HepG2 (cell line): ENCODE results near the gene DST. TPM values are rescaled to one million over a fixed set of nuclear protein-coding genes. Genes with fewer than 3 reads are reported as not detected.

Experiments
- CC2D1A ChIP-seq: sonication (generic); formaldehyde crosslinking; IDR thresholded peaks from 2 replicates; pipeline ENCODE4 v1.8.1; 2023; ENCODE audit warnings: mild to moderate bottlenecking, missing genetic modification reagents
- CCAR2 ChIP-seq: fragments of 200-400 bp; formaldehyde crosslinking; optimal IDR thresholded peaks from 2 replicates; pipeline ENCODE3; 2018; ENCODE audit warnings: low read depth, mild to moderate bottlenecking, low read length, moderate library complexity
- CHCHD3 ChIP-seq: sonication (generic); formaldehyde crosslinking; IDR thresholded peaks from 2 replicates; pipeline ENCODE4 v1.8.0; 2022; ENCODE audit warnings: mild to moderate bottlenecking, missing genetic modification reagents, moderate library complexity
- GABPA ChIP-seq, 2 experiments: IDR thresholded peaks; 2 replicates each; pipeline ENCODE4 v1.6.1; 2011 to 2016; ENCODE audit warnings: low read depth in 2 of 2, low read length in 1 of 2, missing biosample characterization in 1 of 2, missing genetic modification characterization in 1 of 2
- KLF12 ChIP-seq: sonication (generic); formaldehyde crosslinking; IDR thresholded peaks from 2 replicates; pipeline ENCODE4 v1.4.0; 2020; ENCODE audit warnings: missing genetic modification reagents, borderline replicate concordance
- MED13 ChIP-seq: sonication (generic); formaldehyde crosslinking; IDR thresholded peaks from 2 replicates; pipeline ENCODE4 v1.5.0; 2020; ENCODE audit warnings: missing genetic modification reagents
- NFIB ChIP-seq: sonication (generic); formaldehyde crosslinking; IDR thresholded peaks from 2 replicates; pipeline ENCODE4 v1.9.0; 2021; ENCODE audit warnings: missing genetic modification reagents, mild to moderate bottlenecking, borderline replicate concordance
- NR2F2 ChIP-seq: IDR thresholded peaks from 2 replicates; pipeline ENCODE4 v1.6.1; 2012; ENCODE audit warnings: low read depth, inconsistent platforms, borderline replicate concordance
- ZBTB8A ChIP-seq: sonication (generic); formaldehyde crosslinking; IDR thresholded peaks from 2 replicates; pipeline ENCODE4 v1.4.0; 2020; ENCODE audit warnings: mild to moderate bottlenecking, low read depth, missing genetic modification reagents, borderline replicate concordance
- ZFP1 ChIP-seq: IDR thresholded peaks from 2 replicates; pipeline ENCODE4 v1.6.1; 2016
- ZFYVE20 ChIP-seq: sonication (generic); formaldehyde crosslinking; IDR thresholded peaks from 2 replicates; pipeline ENCODE4 v1.8.0; 2023; ENCODE audit warnings: low read depth, mild to moderate bottlenecking, moderate library complexity, missing genetic modification reagents, borderline replicate concordance
- ZNF296 ChIP-seq: sonication (generic); formaldehyde crosslinking; conservative IDR thresholded peaks from 2 replicates; pipeline ENCODE4 v1.5.0; 2020; ENCODE audit warnings: mild to moderate bottlenecking, missing genetic modification reagents
- ZNF550 ChIP-seq: sonication (generic); formaldehyde crosslinking; IDR thresholded peaks from 2 replicates; pipeline ENCODE4 v1.4.0; 2020; ENCODE audit warnings: mild to moderate bottlenecking, missing genetic modification reagents, borderline replicate concordance
- ZNF850 ChIP-seq: sonication (generic); formaldehyde crosslinking; conservative IDR thresholded peaks from 2 replicates; pipeline ENCODE4 v1.9.0; 2021; ENCODE audit warnings: mild to moderate bottlenecking, missing genetic modification reagents
- ZSCAN21 ChIP-seq: sonication (generic); formaldehyde crosslinking; IDR thresholded peaks from 2 replicates; pipeline ENCODE4 v1.8.0; 2022; ENCODE audit warnings: mild to moderate bottlenecking, missing genetic modification reagents, moderate library complexity, borderline replicate concordance
- polyA plus RNA-seq, 8 experiments: library from polyadenylated mRNA; depleted of rRNA in 3 of 8; stranded (reverse) in 7 of 8; unstranded in 1 of 8; fragments of >200 nt; fragmentation: Illumina TruSeq in 4 of 8; extraction: Trizol in 4 of 8; gene quantifications; 2 replicates each; pipeline versions ENCODE4 v1.2.1 to v1.2.3, GENCODE V29; 2011 to 2016; ENCODE audit warnings: low read depth in 4 of 8, missing spikeins in 1 of 8, mixed read lengths in 1 of 8; ENCODE audit not compliant: insufficient read depth in 1 of 8
- total RNA-seq, 5 experiments: library from RNA; depleted of rRNA; stranded (reverse); fragments of >200 nt; fragmentation: Illumina TruSeq; extraction: Trizol; gene quantifications; 2 replicates each; pipeline ENCODE4 v1.2.3, GENCODE V29; 2016; ENCODE audit warnings: low read depth in 1 of 5
- TF ChIP-seq, protein P1 (sequence below): sonication (generic); formaldehyde crosslinking; IDR thresholded peaks from 2 replicates; pipeline ENCODE4 v1.4.0; 2020; ENCODE audit warnings: mild to moderate bottlenecking, missing genetic modification reagents
- TF ChIP-seq, protein P2 (sequence below): sonication (generic); formaldehyde crosslinking; IDR thresholded peaks from 2 replicates; pipeline ENCODE4 v1.5.0; 2020; ENCODE audit warnings: mild to moderate bottlenecking, missing genetic modification reagents
- TF ChIP-seq, protein P3 (sequence below), 2 experiments: sonication (generic) in 1 of 2; formaldehyde crosslinking in 1 of 2; IDR thresholded peaks; 2 replicates each; pipeline versions ENCODE4 v1.4.0 to v1.6.1; 2016 to 2020; ENCODE audit warnings: borderline replicate concordance in 1 of 2, low read depth in 1 of 2, mild to moderate bottlenecking in 1 of 2, missing genetic modification reagents in 1 of 2
- TF ChIP-seq, protein P4 (sequence below), 2 experiments: sonication (generic) in 1 of 2; formaldehyde crosslinking in 1 of 2; IDR thresholded peaks; 2 replicates each; pipeline versions ENCODE4 v1.4.0 to v1.6.1; 2018 to 2020; ENCODE audit warnings: missing genetic modification reagents in 2 of 2, borderline replicate concordance in 1 of 2, low read depth in 1 of 2, mild to moderate bottlenecking in 1 of 2, missing biosample characterization in 1 of 2

DST gene
- total and polyA plus RNA-seq, 2 of the 13 experiments (the other 11 are each of a cell fraction or from before 2014, with no cell fraction given): 64.4 to 89.0 TPM

DNA sequence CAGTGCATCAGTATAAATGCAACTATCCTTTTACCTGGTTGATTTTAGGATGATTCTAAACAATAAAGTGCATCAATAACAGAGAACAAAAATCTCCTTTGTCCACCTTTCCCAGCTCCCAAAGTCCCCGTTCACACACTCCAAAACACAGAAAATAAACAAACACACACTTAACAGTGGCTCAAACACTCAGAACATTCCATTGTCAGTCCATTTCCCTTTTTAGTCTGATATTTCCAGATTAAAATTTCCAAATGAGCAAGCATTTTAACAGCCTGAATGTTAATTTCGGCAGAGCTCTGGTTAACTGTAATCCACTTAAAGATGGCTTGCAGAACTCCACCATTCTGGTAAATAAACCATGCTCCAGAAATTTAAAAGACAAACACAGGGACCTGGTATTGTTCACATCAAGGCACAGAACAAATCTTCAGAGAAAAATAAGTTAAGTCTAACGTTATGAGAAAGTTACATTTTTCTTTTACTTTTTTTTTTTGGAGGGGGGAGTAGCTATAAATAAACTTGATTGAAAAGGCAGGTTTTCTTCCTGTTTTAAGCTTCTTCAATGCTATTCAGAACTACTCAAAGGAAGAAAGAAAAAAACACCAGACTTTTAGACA is 100.8 kb downstream of the DST start (continued):
- TF ChIP-seq, protein P1, sequence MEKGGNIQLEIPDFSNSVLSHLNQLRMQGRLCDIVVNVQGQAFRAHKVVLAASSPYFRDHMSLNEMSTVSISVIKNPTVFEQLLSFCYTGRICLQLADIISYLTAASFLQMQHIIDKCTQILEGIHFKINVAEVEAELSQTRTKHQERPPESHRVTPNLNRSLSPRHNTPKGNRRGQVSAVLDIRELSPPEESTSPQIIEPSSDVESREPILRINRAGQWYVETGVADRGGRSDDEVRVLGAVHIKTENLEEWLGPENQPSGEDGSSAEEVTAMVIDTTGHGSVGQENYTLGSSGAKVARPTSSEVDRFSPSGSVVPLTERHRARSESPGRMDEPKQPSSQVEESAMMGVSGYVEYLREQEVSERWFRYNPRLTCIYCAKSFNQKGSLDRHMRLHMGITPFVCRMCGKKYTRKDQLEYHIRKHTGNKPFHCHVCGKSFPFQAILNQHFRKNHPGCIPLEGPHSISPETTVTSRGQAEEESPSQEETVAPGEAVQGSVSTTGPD (CRISPR knock-in tag): no peak
- TF ChIP-seq NR2F2 (no peak), CHCHD3 (CRISPR knock-in tag) (no peak), NFIB (CRISPR knock-in tag) (no peak), ZBTB8A (no peak), ZNF550 (no peak), CC2D1A (no peak), ZFYVE20 (CRISPR knock-in tag) (no peak), ZFP1 (CRISPR knock-in tag) (no peak), ZNF296 (CRISPR knock-in tag) (no peak), ZNF850 (CRISPR knock-in tag) (no peak), KLF12 (no peak), GABPA (IDR thresholded peaks at IDR 0.05; ENCODE audit: low read depth, low read length) (no peak), GABPA (CRISPR knock-in tag; IDR thresholded peaks at IDR 0.05; ENCODE audit: low read depth) (no peak), ZSCAN21 (CRISPR knock-in tag) (0 out of 2 replicates have a peak, but pooled peaks have one; percentile 23), MED13 (0 out of 2 replicates have a peak, but pooled peaks have one; percentile 5), CCAR2 (no peak)
- TF ChIP-seq, protein P2, sequence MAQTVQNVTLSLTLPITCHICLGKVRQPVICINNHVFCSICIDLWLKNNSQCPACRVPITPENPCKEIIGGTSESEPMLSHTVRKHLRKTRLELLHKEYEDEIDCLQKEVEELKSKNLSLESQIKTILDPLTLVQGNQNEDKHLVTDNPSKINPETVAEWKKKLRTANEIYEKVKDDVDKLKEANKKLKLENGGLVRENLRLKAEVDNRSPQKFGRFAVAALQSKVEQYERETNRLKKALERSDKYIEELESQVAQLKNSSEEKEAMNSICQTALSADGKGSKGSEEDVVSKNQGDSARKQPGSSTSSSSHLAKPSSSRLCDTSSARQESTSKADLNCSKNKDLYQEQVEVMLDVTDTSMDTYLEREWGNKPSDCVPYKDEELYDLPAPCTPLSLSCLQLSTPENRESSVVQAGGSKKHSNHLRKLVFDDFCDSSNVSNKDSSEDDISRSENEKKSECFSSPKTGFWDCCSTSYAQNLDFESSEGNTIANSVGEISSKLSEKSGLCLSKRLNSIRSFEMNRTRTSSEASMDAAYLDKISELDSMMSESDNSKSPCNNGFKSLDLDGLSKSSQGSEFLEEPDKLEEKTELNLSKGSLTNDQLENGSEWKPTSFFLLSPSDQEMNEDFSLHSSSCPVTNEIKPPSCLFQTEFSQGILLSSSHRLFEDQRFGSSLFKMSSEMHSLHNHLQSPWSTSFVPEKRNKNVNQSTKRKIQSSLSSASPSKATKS (CRISPR knock-in tag): no peak
- TF ChIP-seq, protein P3, sequence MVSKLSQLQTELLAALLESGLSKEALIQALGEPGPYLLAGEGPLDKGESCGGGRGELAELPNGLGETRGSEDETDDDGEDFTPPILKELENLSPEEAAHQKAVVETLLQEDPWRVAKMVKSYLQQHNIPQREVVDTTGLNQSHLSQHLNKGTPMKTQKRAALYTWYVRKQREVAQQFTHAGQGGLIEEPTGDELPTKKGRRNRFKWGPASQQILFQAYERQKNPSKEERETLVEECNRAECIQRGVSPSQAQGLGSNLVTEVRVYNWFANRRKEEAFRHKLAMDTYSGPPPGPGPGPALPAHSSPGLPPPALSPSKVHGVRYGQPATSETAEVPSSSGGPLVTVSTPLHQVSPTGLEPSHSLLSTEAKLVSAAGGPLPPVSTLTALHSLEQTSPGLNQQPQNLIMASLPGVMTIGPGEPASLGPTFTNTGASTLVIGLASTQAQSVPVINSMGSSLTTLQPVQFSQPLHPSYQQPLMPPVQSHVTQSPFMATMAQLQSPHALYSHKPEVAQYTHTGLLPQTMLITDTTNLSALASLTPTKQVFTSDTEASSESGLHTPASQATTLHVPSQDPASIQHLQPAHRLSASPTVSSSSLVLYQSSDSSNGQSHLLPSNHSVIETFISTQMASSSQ (IDR thresholded peaks at IDR 0.05; ENCODE audit: low read depth): no peak
- TF ChIP-seq, protein P3 (CRISPR knock-in tag; IDR thresholded peaks at IDR 0.05; ENCODE audit: borderline replicate concordance): no peak
- TF ChIP-seq, protein P4, sequence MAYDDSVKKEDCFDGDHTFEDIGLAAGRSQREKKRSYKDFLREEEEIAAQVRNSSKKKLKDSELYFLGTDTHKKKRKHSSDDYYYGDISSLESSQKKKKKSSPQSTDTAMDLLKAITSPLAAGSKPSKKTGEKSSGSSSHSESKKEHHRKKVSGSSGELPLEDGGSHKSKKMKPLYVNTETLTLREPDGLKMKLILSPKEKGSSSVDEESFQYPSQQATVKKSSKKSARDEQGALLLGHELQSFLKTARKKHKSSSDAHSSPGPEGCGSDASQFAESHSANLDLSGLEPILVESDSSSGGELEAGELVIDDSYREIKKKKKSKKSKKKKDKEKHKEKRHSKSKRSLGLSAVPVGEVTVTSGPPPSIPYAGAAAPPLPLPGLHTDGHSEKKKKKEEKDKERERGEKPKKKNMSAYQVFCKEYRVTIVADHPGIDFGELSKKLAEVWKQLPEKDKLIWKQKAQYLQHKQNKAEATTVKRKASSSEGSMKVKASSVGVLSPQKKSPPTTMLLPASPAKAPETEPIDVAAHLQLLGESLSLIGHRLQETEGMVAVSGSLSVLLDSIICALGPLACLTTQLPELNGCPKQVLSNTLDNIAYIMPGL (CRISPR knock-in tag; IDR thresholded peaks at IDR 0.05; ENCODE audit: borderline replicate concordance in 1 of 2, low read depth in 1 of 2): no peak
